ENCODE measurements around the gene MXD1. TPM values are rescaled to one million over a fixed set of nuclear protein-coding genes. Genes with fewer than 3 reads are reported as not detected.

MXD1 gene
- polyA plus RNA-seq, 1 of the 3 experiments (the other 2 are of a cell fraction), result 2.3 TPM

GRCh38 chr2:69954084-69954483 lies 39.2 kb downstream of the MXD1 start:
- POLR2A ChIA-PET, result no interaction called here
- no peak overlapping the region for H3K9ac ChIP-seq
- no peak overlapping the region for H3K27ac ChIP-seq (ENCODE audit: low read depth in 2 of 2, low read length in 1 of 2)
- H4K20me1 ChIP-seq (ENCODE audit: insufficient read depth), result no peaks in the 10 kb centered on the region
- no peak overlapping the region for H2AFZ ChIP-seq (ENCODE audit: low read depth)
- 95% methylated on average over 1 of the region's 1 CpG for WGBS (ENCODE audit: low lambda C conversion rate)
- H3K4me3 ChIP-seq (ENCODE audit: low read depth in 2 of 2, low read length in 1 of 2), result no peak overlapping the region
- H3K4me1 ChIP-seq (ENCODE audit: control insufficient read depth in 1 of 2, insufficient read depth in 2 of 2, low read depth in 1 of 2, low read length in 1 of 2), result no peaks in the 10 kb centered on the region
- TF ChIP-seq YY1 (IDR thresholded peaks at IDR 0.05; ENCODE audit: low read depth) (no peak), FOSL2 (IDR thresholded peaks at IDR 0.05; ENCODE audit: borderline replicate concordance, low read depth) (no peak), GABPA (IDR thresholded peaks at IDR 0.05; ENCODE audit: low read depth) (no peak), TAF1 (IDR thresholded peaks at IDR 0.05; ENCODE audit: borderline replicate concordance, low read depth, low read length) (no peak), EZH2phosphoT487 (IDR thresholded peaks at IDR 0.05; ENCODE audit: borderline replicate concordance, low read depth) (no peak), NFIC (IDR thresholded peaks at IDR 0.05; ENCODE audit: borderline replicate concordance) (no peak), RCOR1 (IDR thresholded peaks at IDR 0.05; ENCODE audit: low read length) (no peak), POLR2AphosphoS5 (IDR thresholded peaks at IDR 0.05; ENCODE audit: low read depth, low read length) (no peak), FOXM1 (IDR thresholded peaks at IDR 0.05; ENCODE audit: low read depth) (no peak), SIN3A (IDR thresholded peaks at IDR 0.05; ENCODE audit: borderline replicate concordance, low read depth, low read length) (no peak), USF2 (IDR thresholded peaks at IDR 0.05; ENCODE audit: borderline replicate concordance, low read depth, low read length) (no peak), CHD2 (IDR thresholded peaks at IDR 0.05; ENCODE audit: low read length, partially characterized antibody) (no peak)
- TF ChIP-seq, protein P1, sequence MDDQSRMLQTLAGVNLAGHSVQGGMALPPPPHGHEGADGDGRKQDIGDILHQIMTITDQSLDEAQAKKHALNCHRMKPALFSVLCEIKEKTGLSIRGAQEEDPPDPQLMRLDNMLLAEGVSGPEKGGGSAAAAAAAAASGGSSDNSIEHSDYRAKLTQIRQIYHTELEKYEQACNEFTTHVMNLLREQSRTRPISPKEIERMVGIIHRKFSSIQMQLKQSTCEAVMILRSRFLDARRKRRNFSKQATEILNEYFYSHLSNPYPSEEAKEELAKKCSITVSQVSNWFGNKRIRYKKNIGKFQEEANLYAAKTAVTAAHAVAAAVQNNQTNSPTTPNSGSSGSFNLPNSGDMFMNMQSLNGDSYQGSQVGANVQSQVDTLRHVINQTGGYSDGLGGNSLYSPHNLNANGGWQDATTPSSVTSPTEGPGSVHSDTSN (IDR thresholded peaks at IDR 0.05), result no peak
- TF ChIP-seq, protein P2, sequence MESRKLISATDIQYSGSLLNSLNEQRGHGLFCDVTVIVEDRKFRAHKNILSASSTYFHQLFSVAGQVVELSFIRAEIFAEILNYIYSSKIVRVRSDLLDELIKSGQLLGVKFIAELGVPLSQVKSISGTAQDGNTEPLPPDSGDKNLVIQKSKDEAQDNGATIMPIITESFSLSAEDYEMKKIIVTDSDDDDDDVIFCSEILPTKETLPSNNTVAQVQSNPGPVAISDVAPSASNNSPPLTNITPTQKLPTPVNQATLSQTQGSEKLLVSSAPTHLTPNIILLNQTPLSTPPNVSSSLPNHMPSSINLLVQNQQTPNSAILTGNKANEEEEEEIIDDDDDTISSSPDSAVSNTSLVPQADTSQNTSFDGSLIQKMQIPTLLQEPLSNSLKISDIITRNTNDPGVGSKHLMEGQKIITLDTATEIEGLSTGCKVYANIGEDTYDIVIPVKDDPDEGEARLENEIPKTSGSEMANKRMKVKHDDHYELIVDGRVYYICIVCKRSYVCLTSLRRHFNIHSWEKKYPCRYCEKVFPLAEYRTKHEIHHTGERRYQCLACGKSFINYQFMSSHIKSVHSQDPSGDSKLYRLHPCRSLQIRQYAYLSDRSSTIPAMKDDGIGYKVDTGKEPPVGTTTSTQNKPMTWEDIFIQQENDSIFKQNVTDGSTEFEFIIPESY (IDR thresholded peaks at IDR 0.05; ENCODE audit: borderline replicate concordance, low read depth), result no peak
- TF ChIP-seq, protein P3, sequence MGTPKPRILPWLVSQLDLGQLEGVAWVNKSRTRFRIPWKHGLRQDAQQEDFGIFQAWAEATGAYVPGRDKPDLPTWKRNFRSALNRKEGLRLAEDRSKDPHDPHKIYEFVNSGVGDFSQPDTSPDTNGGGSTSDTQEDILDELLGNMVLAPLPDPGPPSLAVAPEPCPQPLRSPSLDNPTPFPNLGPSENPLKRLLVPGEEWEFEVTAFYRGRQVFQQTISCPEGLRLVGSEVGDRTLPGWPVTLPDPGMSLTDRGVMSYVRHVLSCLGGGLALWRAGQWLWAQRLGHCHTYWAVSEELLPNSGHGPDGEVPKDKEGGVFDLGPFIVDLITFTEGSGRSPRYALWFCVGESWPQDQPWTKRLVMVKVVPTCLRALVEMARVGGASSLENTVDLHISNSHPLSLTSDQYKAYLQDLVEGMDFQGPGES (IDR thresholded peaks at IDR 0.05; ENCODE audit: low read depth, low read length), result no peak
- no peak overlapping the region for H3K4me2 ChIP-seq
- peaks cover 12% of the 10 kb centered on the region; the same call in 1 of the 2 replicates for H3K27me3 ChIP-seq (ENCODE audit: insufficient read depth)
- no peaks in the 10 kb centered on the region for H3K9me2 ChIP-seq
- DNase-seq, result no peak
- H3K9me3 ChIP-seq, result no peaks in the 10 kb centered on the region
- H3K36me3 ChIP-seq (replicated peaks in 1 of 2; ENCODE audit: control insufficient read depth in 1 of 2, insufficient read depth in 2 of 2, low read length in 1 of 2), result no peaks in the 10 kb centered on the region
- H3K79me2 ChIP-seq (ENCODE audit: insufficient read depth), result no peaks in the 10 kb centered on the region
- H3F3A ChIP-seq (replicated peaks; ENCODE audit: insufficient read depth), result no peaks in the 10 kb centered on the region
- CTCF ChIA-PET, result interaction anchor here (1.1 kb wide), 1 partner anchor 13 kb away, joined by 3 read pairs; no protein-coding TSS in a partner anchor
